ENCODE results near the gene CARD11.

Gene CARD11

GRCh38 chr7:2939193-2939885, 104.3 kb downstream of the CARD11 start:
- peak in 1 of 2 donors; percentile 70 for DNase-seq

GRCh38 chr7:2938514-2939192, 105.0 kb downstream of the CARD11 start:
- no peak for DNase-seq

- DNase-seq, result no peak
Measured at GRCh38 chr7:2937701-2938513, 105.8 kb downstream of the CARD11 start.

GRCh38 chr7:2936891-2937580, 106.6 kb downstream of the CARD11 start:
- DNase-seq, result no peak

GRCh38 chr7:2936301-2936700, 107.4 kb downstream of the CARD11 start:
- no peak for DNase-seq

GRCh38 chr7:2934984-2935740, 108.5 kb downstream of the CARD11 start:
- peak in 1 of 2 donors; percentile 30 for DNase-seq

GRCh38 chr7:2934211-2934731, 109.4 kb downstream of the CARD11 start:
- peak in 1 of 2 donors; percentile 22 for DNase-seq

- no peak for DNase-seq
Measured at GRCh38 chr7:2932402-2933251, 111.0 kb downstream of the CARD11 start.

- DNase-seq, result no peak
Measured at GRCh38 chr7:2931034-2931415, 112.6 kb downstream of the CARD11 start.

- DNase-seq, result no peak
Measured at GRCh38 chr7:2930310-2931033, 113.2 kb downstream of the CARD11 start.

GRCh38 chr7:2929321-2930201, 114.1 kb downstream of the CARD11 start:
- no peak for DNase-seq

GRCh38 chr7:2928613-2929311, 114.9 kb downstream of the CARD11 start:
- no peak for DNase-seq

GRCh38 chr7:2928256-2928612, 115.4 kb downstream of the CARD11 start:
- no peak for DNase-seq

- DNase-seq, result no peak
Measured at GRCh38 chr7:2927592-2927991, 116.1 kb downstream of the CARD11 start.

GRCh38 chr7:2926896-2927405, 116.7 kb downstream of the CARD11 start:
- no peak for DNase-seq

GRCh38 chr7:2926120-2926895, 117.4 kb downstream of the CARD11 start:
- DNase-seq, result no peak
